ENCODE measurements around the gene DCLK2.

DCLK2 gene

DNA sequence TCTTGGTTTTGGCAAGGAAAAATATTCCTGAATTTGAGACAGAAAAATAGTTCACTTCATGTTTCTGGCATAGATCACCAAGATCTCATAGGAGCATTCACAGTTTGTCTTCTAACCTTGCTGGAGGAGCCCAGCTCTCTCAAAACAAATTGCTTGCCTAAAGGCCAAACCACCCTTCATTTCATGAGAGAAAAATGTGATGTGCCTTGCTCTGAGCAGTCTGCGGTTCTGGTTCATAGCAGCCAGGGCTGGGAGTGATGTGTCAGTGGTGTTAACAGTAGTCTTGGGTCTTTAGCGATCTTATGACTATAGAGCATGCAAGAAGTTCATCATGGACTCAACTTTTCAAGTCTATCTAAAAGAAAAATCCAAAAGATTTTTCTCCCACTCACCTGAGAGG lies 183.3 kb downstream of the DCLK2 start:
- Histone ChIP-seq H3K4me3 (ENCODE audit: low read depth, low read length, poor library complexity, severe bottlenecking) (no peak overlapping the region), H3K36me3 (ENCODE audit: insufficient read depth, low read length) (no peaks in the 10 kb centered on the region), H3F3A (ENCODE audit: insufficient read depth, low read length) (no peaks in the 10 kb centered on the region), H2AFZ (ENCODE audit: low read length) (no peak overlapping the region), H3K9me2 (ENCODE audit: low read depth, low read length) (no peaks in the 10 kb centered on the region), H3K27me3 (ENCODE audit: insufficient read depth, low read length) (no peaks in the 10 kb centered on the region), H3K4me1 (ENCODE audit: insufficient read depth, low read length, severe bottlenecking) (no peaks in the 10 kb centered on the region), H3K4me2 (ENCODE audit: low read length) (no peak overlapping the region), H3K9me3 (ENCODE audit: low read length) (no peaks in the 10 kb centered on the region), H4K20me1 (ENCODE audit: insufficient read depth, low read length) (no peaks in the 10 kb centered on the region), H3K9ac (ENCODE audit: low read length) (no peak overlapping the region), H3K79me2 (ENCODE audit: insufficient read depth, low read length) (no peaks in the 10 kb centered on the region), H3K27ac (ENCODE audit: low read depth, low read length, poor library complexity, severe bottlenecking) (no peak overlapping the region)
- TF ChIP-seq CTCF (IDR thresholded peaks at IDR 0.05; ENCODE audit: low read length) (no peak), EZH2 (IDR thresholded peaks at IDR 0.05; ENCODE audit: borderline replicate concordance, low read length) (no peak)

DNA sequence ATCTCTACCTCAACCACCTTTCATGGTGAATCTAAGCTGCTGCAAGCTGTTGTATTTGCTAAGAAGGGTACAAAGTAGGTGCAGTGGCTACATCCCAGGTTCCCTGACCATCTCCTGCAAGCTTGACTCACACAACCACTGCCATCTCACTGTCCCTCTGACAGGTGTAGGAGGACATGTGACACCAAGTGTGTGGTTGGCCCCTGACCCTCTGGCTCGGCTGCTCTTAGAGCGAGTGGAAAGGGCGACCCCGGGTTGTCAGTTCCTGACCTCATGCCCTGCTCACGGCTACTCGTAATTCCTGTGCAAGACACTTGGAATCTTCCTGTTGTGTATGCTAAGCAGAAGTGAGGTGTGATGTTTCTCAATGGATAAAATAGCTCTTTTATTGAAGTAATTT lies 184.4 kb downstream of the DCLK2 start:
- TF ChIP-seq CTCF (IDR thresholded peaks at IDR 0.05; ENCODE audit: low read length): no peak
- Histone ChIP-seq H3K4me2 (ENCODE audit: low read length) (no peak overlapping the region), H3K27me3 (ENCODE audit: insufficient read depth, low read length) (no peaks in the 10 kb centered on the region), H3K27ac (ENCODE audit: low read depth, low read length, poor library complexity, severe bottlenecking) (no peak overlapping the region), H3K36me3 (ENCODE audit: insufficient read depth, low read length) (no peaks in the 10 kb centered on the region), H4K20me1 (ENCODE audit: insufficient read depth, low read length) (no peaks in the 10 kb centered on the region), H3K9me2 (ENCODE audit: low read depth, low read length) (no peaks in the 10 kb centered on the region), H2AFZ (ENCODE audit: low read length) (no peak overlapping the region), H3K79me2 (ENCODE audit: insufficient read depth, low read length) (no peaks in the 10 kb centered on the region), H3K4me3 (ENCODE audit: low read depth, low read length, poor library complexity, severe bottlenecking) (no peak overlapping the region), H3K4me1 (ENCODE audit: insufficient read depth, low read length, severe bottlenecking) (no peaks in the 10 kb centered on the region), H3F3A (ENCODE audit: insufficient read depth, low read length) (no peaks in the 10 kb centered on the region), H3K9ac (ENCODE audit: low read length) (no peak overlapping the region), H3K9me3 (ENCODE audit: low read length) (no peaks in the 10 kb centered on the region)

DNA sequence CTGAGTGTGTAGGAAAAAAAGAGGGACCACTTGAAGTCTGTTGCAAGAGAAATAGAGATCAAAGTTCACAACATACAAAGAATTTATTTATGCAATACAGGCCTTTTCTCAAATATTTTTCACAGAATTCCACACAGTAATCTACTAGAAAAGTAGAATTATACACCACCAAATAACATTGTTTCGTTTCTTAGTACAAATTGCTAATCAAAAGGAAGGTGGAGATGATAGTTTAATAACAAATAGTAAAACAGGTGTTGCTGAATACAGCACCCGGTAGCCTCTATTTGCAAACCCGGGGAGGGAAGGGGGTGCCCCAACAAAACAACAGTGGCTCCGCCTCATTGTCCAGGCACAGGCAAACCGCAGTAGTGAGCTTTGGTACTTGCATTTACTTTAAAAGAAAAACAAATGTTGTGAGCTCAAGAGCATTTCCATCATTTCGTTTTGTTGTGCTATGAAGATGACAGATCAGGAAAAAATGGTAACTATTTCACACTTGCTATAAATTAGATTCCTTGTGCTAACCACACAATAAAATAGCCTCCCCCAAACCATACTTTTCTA lies 186.4 kb downstream of the DCLK2 start:
- H3K27ac ChIP-seq (ENCODE audit: low read depth, low read length, poor library complexity, severe bottlenecking): no peak overlapping the region
- H4K20me1 ChIP-seq (ENCODE audit: insufficient read depth, low read length): no peaks in the 10 kb centered on the region
- no peak overlapping the region for H3K4me2 ChIP-seq (ENCODE audit: low read length)
- H3K9ac ChIP-seq (ENCODE audit: low read length): no peak overlapping the region
- H3K9me2 ChIP-seq (ENCODE audit: low read depth, low read length): no peaks in the 10 kb centered on the region
- no peaks in the 10 kb centered on the region for H3K79me2 ChIP-seq (ENCODE audit: insufficient read depth, low read length)
- no peaks in the 10 kb centered on the region for H3F3A ChIP-seq (ENCODE audit: insufficient read depth, low read length)
- no peak overlapping the region for H2AFZ ChIP-seq (ENCODE audit: low read length)
- no peaks in the 10 kb centered on the region; the same call in 1 of the 2 replicates for H3K36me3 ChIP-seq (ENCODE audit: insufficient read depth, low read length)
- no peaks in the 10 kb centered on the region for H3K27me3 ChIP-seq (ENCODE audit: insufficient read depth, low read length)
- H3K9me3 ChIP-seq (ENCODE audit: low read length): no peaks in the 10 kb centered on the region
- no peak for TF ChIP-seq EZH2 (IDR thresholded peaks at IDR 0.05; ENCODE audit: borderline replicate concordance, low read length)
- TF ChIP-seq CTCF (IDR thresholded peaks at IDR 0.05; ENCODE audit: low read length): no peak
- H3K4me3 ChIP-seq (ENCODE audit: low read depth, low read length, poor library complexity, severe bottlenecking): no peak overlapping the region
- H3K4me1 ChIP-seq (ENCODE audit: insufficient read depth, low read length, severe bottlenecking): no peaks in the 10 kb centered on the region

All from OCI-LY1 (cell line).